ENCODE results near the gene ABCB9.

DNA sequence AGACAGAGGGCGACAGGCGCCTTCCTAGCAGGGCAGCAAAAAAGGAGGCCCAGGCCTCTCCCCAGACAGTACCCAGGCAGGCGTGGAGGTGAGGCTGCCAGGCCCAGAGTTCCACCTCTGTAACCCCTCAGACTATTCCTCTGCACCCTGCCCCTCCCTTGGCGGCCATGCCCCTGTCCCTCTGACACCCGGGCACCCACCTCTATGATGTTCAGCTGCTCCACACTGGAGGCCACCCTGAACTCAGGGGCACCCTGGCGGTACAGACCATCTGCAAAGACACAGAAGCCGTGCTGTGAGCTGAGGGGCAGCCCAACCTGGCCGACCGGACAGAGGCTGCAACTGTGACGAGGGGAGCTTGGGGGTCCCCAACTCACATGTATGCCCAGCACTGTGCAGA, 34.3 kb upstream of the ABCB9 start:
- TF ChIP-seq ZNF8 (CRISPR knock-in tag; IDR thresholded peaks at IDR 0.05) (no peak), TCF4 (CRISPR knock-in tag; IDR thresholded peaks at IDR 0.05; ENCODE audit: borderline replicate concordance) (no peak), ZFP30 (CRISPR knock-in tag; IDR thresholded peaks at IDR 0.05) (no peak), CSDC2 (CRISPR knock-in tag; IDR thresholded peaks at IDR 0.05) (no peak), ISL1 (CRISPR knock-in tag; IDR thresholded peaks at IDR 0.05) (no peak), GLIS3 (CRISPR knock-in tag; IDR thresholded peaks at IDR 0.05) (no peak), ZC3H10 (CRISPR knock-in tag; IDR thresholded peaks at IDR 0.05) (no peak), TSHZ2 (CRISPR knock-in tag; IDR thresholded peaks at IDR 0.05) (no peak), ZNF565 (CRISPR knock-in tag; conservative IDR thresholded peaks at IDR 0.05; ENCODE audit: low read depth) (no peak), BACH2 (CRISPR knock-in tag; IDR thresholded peaks at IDR 0.05; ENCODE audit: borderline replicate concordance) (no peak), CSRNP3 (CRISPR knock-in tag; IDR thresholded peaks at IDR 0.05) (no peak)
- TF ChIP-seq, protein P1, sequence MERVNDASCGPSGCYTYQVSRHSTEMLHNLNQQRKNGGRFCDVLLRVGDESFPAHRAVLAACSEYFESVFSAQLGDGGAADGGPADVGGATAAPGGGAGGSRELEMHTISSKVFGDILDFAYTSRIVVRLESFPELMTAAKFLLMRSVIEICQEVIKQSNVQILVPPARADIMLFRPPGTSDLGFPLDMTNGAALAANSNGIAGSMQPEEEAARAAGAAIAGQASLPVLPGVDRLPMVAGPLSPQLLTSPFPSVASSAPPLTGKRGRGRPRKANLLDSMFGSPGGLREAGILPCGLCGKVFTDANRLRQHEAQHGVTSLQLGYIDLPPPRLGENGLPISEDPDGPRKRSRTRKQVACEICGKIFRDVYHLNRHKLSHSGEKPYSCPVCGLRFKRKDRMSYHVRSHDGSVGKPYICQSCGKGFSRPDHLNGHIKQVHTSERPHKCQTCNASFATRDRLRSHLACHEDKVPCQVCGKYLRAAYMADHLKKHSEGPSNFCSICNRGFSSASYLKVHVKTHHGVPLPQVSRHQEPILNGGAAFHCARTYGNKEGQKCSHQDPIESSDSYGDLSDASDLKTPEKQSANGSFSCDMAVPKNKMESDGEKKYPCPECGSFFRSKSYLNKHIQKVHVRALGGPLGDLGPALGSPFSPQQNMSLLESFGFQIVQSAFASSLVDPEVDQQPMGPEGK (CRISPR knock-in tag; IDR thresholded peaks at IDR 0.05; ENCODE audit: borderline replicate concordance) = no peak

All from SK-N-SH treated with all-trans-retinoic acid at 6 μM for 48 hours (cell line).